ENCODE measurements around the gene URGCP. TPM values are rescaled to one million over a fixed set of nuclear protein-coding genes. Genes with fewer than 3 reads are reported as not detected.

The URGCP gene
- total RNA-seq, 1 donor from 2014 or later, result 20.6 TPM

Other genes with a start within 250 kb of the URGCP start
- 40.8 TPM for gene COA1, start 177.1 kb downstream of the URGCP start, total RNA-seq
- gene BLVRA, start 147.9 kb downstream of the URGCP start, total RNA-seq, result 41.2 TPM
- gene MRPS24, start 37.1 kb downstream of the URGCP start, total RNA-seq, result 123 TPM
- 9.2 TPM for gene UBE2D4, start 19.8 kb upstream of the URGCP start, total RNA-seq
- not detected for gene SPDYE1, start 91.3 kb upstream of the URGCP start, total RNA-seq
- 157 TPM for gene DBNL, start 138.1 kb upstream of the URGCP start, total RNA-seq
- gene PGAM2, start 159.0 kb upstream of the URGCP start, total RNA-seq, result 2.6 TPM
- gene POLM, start 175.9 kb upstream of the URGCP start, total RNA-seq, result 14.8 TPM
- 6.7 TPM for gene AEBP1, start 197.7 kb upstream of the URGCP start, total RNA-seq
- 104 TPM for gene POLD2, start 217.0 kb upstream of the URGCP start, total RNA-seq
- gene MYL7, start 234.7 kb upstream of the URGCP start, total RNA-seq, result not detected

Data from esophagus mucosa (tissue), 1 donor.